HG03039 (cell line): Measurements from ENCODE around the gene BMF.

Experiments used
- ATAC-seq: cut with Tn5 transposase; IDR thresholded peaks from one replicate; pipeline ENCODE4 v1.9.1; 2021; ENCODE audit warnings: mild to moderate bottlenecking, moderate library complexity; ENCODE audit not compliant: unreplicated experiment

The BMF gene

GRCh38 chr15:40069178-40070165, 39.2 kb downstream of the BMF start:
- ATAC-seq: no peak

DNA sequence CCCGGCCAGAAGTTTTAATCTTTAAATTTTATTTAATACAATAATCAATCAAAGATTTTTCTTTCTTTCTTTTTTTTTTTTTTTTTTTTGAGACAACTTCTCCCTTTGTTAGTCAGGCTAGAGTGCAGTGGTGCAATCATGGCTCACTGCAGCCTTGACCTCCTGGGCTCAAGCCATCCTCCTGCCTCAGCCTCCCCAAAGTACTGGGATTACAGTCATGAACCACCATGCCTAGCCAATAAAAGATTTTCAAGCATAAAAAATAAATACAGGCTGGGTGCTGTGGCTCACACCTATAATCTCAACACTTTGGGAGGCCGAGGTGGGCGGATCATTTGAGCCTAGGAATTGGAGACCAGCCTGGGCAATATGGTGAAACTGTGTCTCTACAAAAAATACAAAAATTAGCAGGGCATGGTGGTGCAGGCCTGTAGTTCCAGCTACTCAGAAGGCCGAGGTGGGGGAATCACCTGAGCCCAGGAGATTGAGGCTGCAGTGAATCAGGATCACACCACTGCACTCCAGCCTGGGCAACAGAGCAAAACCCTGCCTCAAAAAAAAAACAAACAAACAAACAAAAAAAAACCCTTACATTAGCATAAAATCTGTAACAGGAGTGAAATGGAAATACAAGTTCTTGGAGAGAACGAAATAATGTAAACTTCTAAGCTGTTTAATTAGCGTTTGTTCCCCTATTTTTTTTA, 40.6 kb downstream of the BMF start:
- ATAC-seq: no peak

GRCh38 chr15:40066589-40066988, 42.1 kb downstream of the BMF start:
- no peak for ATAC-seq

DNA sequence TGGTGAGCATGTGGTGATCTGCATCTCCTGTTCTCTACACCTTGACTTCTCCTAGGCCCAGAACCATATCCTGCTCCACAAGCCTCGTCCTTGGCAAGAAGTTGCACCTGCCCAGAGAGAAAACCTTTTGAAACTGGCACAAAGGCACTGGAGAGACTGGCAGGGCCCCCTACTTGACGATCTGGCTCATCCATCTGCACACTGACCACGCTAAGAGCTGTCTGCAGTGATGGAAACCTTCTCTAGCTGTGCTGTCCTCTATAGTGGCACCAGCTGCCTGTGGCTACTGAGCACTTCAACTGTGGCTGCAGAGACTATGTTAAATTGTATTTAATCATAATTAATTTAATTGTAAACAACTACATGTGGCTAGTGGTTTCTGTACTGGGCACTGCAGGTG, 43.5 kb downstream of the BMF start:
- ATAC-seq: no peak

GRCh38 chr15:40064231-40064894, 44.3 kb downstream of the BMF start:
- ATAC-seq: peak; percentile 47

DNA sequence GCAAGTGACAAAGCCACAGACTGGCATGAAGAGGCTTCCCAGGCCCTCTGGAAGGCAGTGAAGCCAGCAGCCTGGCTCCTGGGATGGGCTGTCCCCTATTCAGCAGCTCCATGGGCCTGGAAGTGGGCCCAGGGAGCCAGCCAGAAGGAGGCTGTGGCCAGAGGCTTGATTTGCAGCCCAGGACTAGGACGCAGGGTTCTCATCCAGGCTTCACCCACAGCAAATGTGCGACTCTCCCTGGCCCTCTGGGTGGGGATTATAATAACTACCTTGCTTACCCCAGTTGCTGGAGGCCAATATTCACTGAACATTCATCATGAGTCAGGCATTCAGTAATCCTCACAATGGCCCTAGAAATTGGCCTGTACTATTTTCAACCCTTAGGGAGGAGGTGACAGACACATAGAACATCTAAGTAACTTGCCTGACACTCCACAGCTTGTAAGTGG, 45.1 kb downstream of the BMF start:
- ATAC-seq: no peak

DNA sequence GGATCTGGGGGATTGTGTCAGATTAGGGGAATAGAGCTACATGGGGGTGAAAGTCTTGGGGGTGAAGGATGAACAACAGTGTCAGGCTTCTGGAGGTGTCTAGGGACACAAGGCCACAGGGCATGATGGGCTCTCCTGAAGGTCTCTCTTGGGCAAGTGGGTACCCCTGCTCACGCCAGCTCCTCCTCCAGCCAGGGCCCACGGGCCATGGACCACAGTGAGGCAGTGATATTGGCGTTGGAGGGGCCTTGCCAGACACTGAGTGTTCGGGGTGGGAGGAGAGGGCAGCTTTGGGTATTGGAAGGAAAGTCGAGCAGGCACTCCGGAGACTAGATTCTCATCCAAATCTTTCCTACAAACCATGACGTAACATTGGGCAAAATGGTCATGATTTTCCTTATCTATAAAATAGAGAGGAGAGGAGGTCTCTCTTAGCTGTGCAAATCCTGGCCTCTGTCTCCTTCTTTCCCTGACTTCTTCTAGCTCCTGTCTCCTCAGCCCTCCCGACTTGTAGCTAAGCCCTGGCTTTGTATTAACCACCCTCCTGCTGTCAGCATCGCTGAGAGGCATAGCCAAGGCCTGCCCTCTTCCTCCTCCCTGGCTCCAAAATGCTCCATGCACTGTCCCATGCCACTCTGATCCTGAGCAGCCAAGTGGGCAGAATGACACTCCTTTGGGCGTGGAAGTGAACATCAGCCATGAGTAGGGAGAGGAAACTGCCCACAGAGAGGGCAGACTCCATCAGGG, 45.7 kb downstream of the BMF start:
- ATAC-seq: no peak

DNA sequence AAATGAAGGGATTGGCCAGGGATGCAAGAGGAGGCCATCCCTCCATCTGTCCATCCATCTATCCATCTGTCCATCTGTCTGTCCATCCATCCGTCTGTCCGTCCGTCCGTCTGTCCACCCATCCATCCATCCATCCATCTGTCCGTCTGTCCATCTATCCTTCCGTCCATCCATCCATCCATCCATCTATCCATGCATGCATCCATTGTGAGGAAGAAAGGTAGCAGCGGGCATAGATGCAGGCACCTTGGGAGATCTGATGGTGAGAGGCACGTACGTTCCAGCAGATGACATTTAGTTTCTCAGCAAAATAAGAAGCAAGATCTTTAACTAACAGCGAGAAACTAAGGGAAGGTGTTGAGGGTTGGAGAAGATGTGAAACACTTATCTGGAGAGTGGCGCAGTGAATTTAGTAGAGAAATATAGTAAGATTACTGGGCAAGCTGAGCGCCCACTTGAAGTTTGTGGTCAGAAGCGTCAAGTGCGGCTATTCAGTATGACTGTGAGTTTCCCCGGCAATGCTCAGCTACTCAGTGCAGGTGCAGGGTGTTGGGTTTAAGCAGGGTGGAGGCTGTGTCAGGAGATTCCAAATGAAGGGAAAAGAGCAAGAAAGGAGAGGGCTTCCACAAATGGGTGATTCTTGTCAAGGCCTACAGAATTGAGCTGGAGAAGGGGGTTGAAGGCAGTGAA, 47.3 kb downstream of the BMF start:
- peak; percentile 56 for ATAC-seq

- no peak for ATAC-seq
These were observed 48.3 kb downstream of the BMF start for GRCh38 chr15:40060236-40060961.

- no peak for ATAC-seq
These were observed 48.9 kb downstream of the BMF start for GRCh38 chr15:40059821-40060220.

- no peak for ATAC-seq
These were observed 50.1 kb downstream of the BMF start for GRCh38 chr15:40058476-40059140.

GRCh38 chr15:40055576-40056293, 52.9 kb downstream of the BMF start:
- ATAC-seq: no peak

DNA sequence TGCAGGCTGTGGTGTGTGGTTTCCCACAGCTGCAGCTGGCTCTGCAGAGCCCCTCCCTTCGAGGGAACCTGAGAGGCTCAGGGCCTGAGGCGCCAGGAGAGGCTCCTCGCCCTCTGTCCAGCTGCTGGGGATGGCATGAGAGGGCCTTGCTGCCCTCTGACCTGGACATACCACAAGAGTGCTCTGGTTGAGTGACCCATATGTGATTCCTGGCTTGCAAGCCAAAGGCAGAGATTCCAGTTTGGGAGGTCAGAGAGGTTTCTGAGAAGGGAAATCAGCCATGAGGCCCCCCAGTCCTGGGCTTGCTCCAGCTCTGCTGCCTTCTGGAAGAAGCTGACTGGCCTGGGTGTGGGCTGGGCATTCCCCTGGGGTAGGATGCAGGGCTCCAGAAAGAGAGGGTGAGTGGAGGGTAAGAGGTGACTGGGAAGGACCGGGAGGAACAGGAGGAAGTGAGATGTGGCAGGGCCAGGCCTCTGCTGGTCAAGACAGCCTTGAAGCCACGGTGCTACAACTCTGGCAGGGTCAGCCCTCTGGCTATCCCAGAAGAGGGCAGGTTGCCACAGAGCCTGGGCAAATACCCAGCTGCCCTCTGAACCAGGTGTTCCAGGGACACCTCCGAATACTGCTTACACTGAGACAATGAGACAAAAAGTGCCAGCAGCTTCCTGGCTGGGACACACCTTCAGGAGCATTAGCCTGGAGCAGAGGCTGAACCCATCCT, 53.7 kb downstream of the BMF start:
- ATAC-seq: peak; percentile 65

- ATAC-seq: peak; percentile 22
These were observed 54.1 kb downstream of the BMF start for GRCh38 chr15:40054605-40054854.

DNA sequence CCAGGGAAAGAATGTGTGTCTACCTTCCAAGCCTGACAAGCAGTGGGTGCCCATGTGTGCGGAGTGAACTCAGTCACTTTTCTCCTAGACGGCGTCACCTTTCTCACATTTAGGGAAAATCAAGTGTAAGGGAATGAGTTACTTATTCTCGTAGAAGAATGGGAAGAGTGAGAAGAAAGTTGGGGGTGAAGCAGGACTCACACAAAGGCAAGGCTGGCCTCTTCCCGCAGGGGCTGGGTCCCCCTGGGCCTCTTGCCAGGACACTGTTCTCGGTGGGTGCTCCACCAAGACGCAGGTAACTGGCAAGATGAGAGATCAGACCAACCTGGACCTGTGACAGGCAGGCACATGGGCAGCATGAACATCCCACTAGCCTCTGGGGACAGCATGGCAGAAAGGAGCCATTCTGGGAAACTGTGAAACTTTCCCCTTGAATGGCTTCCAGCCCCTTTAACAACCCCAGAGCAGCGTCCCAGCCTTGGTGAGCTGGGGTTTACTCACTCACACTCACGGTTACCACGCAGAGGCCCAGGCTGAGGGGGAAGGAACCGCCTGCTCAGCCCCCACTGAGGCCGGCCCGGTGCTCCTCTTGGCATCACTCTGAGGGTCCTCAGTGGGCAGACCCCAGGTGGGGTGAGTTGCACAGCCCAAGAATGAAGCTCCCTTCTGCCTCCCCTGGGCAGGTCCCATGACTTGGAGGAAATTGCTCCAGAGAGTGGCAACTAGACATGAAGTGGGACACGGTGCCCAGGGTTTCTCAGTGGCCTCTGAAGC, 54.7 kb downstream of the BMF start:
- peak; percentile 19 for ATAC-seq

GRCh38 chr15:40053079-40053830, 55.4 kb downstream of the BMF start:
- ATAC-seq: no peak
